ENCODE measurements around the gene PTEN. TPM values are rescaled to one million over a fixed set of nuclear protein-coding genes. Genes with fewer than 3 reads are reported as not detected.

The PTEN gene
- total and polyA plus RNA-seq, 9 of the 15 experiments (the other 6 are each of a cell fraction or from before 2014, with no cell fraction given), result 8.4 to 56.9 (median 22.2) TPM

DNA sequence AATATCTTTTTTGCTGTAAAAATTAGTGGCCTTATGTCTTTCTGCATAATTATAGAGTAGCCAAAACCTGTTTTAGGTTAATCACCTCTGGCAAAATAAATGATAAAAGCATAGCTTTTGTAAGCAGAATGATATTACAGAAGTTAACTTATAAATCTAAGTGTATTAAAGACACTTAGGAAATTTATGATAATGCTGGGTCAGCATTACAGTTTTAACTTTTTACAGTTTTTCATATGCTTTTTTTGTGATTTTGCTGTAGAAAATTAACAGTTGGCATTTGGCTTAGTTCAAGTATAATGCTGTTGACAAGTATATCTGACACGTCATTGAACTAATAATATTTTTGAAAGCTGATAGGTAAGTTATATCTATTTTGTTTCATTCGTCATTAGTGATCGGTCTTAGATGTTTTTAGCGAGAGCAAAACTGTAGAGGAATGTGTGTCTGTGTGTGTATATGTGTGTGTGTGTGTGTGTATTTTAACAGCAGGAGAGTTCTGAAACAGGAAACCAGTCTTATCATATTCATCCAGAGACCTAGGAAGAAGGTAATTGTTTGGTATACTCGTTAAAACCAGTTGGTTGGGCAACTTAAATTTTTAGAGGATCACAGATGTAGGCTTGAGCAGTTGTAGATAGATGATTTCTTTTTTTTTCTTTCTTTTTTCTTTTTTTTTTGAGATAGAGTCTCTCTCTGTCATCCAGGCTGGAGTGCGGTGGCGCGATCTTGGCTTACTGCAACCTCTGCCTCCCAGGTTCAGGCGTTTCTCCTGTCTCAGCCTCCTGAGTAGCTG, 15.4 kb downstream of the PTEN start (continued):
- TF ChIP-seq, protein P1, sequence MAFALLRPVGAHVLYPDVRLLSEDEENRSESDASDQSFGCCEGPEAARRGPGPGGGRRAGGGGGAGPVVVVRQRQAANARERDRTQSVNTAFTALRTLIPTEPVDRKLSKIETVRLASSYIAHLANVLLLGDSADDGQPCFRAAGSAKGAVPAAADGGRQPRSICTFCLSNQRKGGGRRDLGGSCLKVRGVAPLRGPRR (CRISPR knock-in tag; IDR thresholded peaks at IDR 0.05), result no peak
- TF ChIP-seq PML (IDR thresholded peaks at IDR 0.05; ENCODE audit: low read length) (peak; percentile 48; the same call in 1 of the 2 replicates), MAFF (IDR thresholded peaks at IDR 0.05; ENCODE audit: low read length) (peak; percentile 85), CEBPB (tag; IDR thresholded peaks at IDR 0.05) (peak; percentile 77), MYBL2 (IDR thresholded peaks at IDR 0.05; ENCODE audit: low read depth) (peak; percentile 72), MYBL2 (CRISPR knock-in tag; IDR thresholded peaks at IDR 0.05; ENCODE audit: borderline replicate concordance) (no peak), TEAD2 (tag; IDR thresholded peaks at IDR 0.05) (peak; percentile 64; the same call in 1 of the 2 replicates), C11orf30 (IDR thresholded peaks at IDR 0.05; ENCODE audit: low read depth) (peak; percentile 95), ZNF384 (IDR thresholded peaks at IDR 0.05; ENCODE audit: low read depth, low read length) (peak; percentile 73), GABPA (tag; conservative IDR thresholded peaks at IDR 0.05; ENCODE audit: low read depth) (peak; percentile 39; the same call in 1 of the 2 replicates), L3MBTL2 (IDR thresholded peaks at IDR 0.05) (0 out of 2 replicates have a peak, but pooled peaks have one; percentile 18), LARP7 (IDR thresholded peaks at IDR 0.05) (peak; percentile 84; the same call in 1 of the 2 replicates), DPF2 (IDR thresholded peaks at IDR 0.05) (peak; percentile 96), SMARCA4 (IDR thresholded peaks at IDR 0.05) (peak; percentile 92)
- TF ChIP-seq, protein P2, sequence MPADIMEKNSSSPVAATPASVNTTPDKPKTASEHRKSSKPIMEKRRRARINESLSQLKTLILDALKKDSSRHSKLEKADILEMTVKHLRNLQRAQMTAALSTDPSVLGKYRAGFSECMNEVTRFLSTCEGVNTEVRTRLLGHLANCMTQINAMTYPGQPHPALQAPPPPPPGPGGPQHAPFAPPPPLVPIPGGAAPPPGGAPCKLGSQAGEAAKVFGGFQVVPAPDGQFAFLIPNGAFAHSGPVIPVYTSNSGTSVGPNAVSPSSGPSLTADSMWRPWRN (IDR thresholded peaks at IDR 0.05; ENCODE audit: low read depth), result 0 out of 2 replicates have a peak, but pooled peaks have one; percentile 38
- TF ChIP-seq, protein P3, sequence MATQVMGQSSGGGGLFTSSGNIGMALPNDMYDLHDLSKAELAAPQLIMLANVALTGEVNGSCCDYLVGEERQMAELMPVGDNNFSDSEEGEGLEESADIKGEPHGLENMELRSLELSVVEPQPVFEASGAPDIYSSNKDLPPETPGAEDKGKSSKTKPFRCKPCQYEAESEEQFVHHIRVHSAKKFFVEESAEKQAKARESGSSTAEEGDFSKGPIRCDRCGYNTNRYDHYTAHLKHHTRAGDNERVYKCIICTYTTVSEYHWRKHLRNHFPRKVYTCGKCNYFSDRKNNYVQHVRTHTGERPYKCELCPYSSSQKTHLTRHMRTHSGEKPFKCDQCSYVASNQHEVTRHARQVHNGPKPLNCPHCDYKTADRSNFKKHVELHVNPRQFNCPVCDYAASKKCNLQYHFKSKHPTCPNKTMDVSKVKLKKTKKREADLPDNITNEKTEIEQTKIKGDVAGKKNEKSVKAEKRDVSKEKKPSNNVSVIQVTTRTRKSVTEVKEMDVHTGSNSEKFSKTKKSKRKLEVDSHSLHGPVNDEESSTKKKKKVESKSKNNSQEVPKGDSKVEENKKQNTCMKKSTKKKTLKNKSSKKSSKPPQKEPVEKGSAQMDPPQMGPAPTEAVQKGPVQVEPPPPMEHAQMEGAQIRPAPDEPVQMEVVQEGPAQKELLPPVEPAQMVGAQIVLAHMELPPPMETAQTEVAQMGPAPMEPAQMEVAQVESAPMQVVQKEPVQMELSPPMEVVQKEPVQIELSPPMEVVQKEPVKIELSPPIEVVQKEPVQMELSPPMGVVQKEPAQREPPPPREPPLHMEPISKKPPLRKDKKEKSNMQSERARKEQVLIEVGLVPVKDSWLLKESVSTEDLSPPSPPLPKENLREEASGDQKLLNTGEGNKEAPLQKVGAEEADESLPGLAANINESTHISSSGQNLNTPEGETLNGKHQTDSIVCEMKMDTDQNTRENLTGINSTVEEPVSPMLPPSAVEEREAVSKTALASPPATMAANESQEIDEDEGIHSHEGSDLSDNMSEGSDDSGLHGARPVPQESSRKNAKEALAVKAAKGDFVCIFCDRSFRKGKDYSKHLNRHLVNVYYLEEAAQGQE (IDR thresholded peaks at IDR 0.05; ENCODE audit: borderline replicate concordance), result peak; percentile 84
- TF ChIP-seq, protein P3 (CRISPR knock-in tag; IDR thresholded peaks at IDR 0.05; ENCODE audit: low read depth), result no peak

Measured in K562 (cell line).